SK-N-SH (cell line): Measurements from ENCODE around the gene MAD1L1.

Source experiments
- CHD2 ChIP-seq: fragments of 150-350 bp; IDR thresholded peaks from 2 replicates; pipeline ENCODE4 v1.6.1; 2018; ENCODE audit warnings: low read length; ENCODE audit not compliant: partially characterized antibody
- ELF1 ChIP-seq: IDR thresholded peaks from 2 replicates; pipeline ENCODE4 v1.4.0; 2012
- EZH2phosphoT487 ChIP-seq: fragments of 200-600 bp; sonication (generic); IDR thresholded peaks from 2 replicates; pipeline ENCODE4 v1.6.1; 2017; ENCODE audit warnings: low read depth, mixed run types, mild to moderate bottlenecking, antibody characterized with exemption, moderate library complexity, borderline replicate concordance
- GABPA ChIP-seq: IDR thresholded peaks from 2 replicates; pipeline ENCODE4 v1.4.0; 2012; ENCODE audit warnings: low read depth, mild to moderate bottlenecking
- MXI1 ChIP-seq: IDR thresholded peaks from 2 replicates; pipeline ENCODE4 v1.6.1; 2012; ENCODE audit warnings: mild to moderate bottlenecking, low read depth, low read length, improper control_type of control experiment
- POLR2AphosphoS5 ChIP-seq: IDR thresholded peaks from 2 replicates; pipeline ENCODE4 v1.6.1; 2012; ENCODE audit warnings: low read depth, low read length
- RAD21 ChIP-seq: IDR thresholded peaks from 2 replicates; pipeline ENCODE4 v1.6.1; 2012; ENCODE audit warnings: mild to moderate bottlenecking, low read length
- RFX5 ChIP-seq: IDR thresholded peaks from 2 replicates; pipeline ENCODE4 v1.6.1; 2012; ENCODE audit warnings: mild to moderate bottlenecking, improper control_type of control experiment, low read length
- RXRA ChIP-seq: IDR thresholded peaks from 2 replicates; pipeline ENCODE4 v1.4.0; 2012; ENCODE audit warnings: low read depth, mild to moderate bottlenecking, borderline replicate concordance
- SMC3 ChIP-seq: IDR thresholded peaks from 2 replicates; pipeline ENCODE4 v1.6.1; 2012; ENCODE audit warnings: low read depth, low read length, improper control_type of control experiment
- YY1 ChIP-seq: IDR thresholded peaks from 2 replicates; pipeline ENCODE4 v1.4.0; 2012; ENCODE audit warnings: low read depth, mild to moderate bottlenecking
- TF ChIP-seq, protein P1 (sequence below): fragments of 200-600 bp; sonication (generic); IDR thresholded peaks from 2 replicates; pipeline ENCODE4 v1.6.1; 2017; ENCODE audit warnings: antibody characterized with exemption, mild to moderate bottlenecking, moderate library complexity
- TF ChIP-seq, protein P2 (sequence below): IDR thresholded peaks from 2 replicates; pipeline ENCODE4; 2012
- TF ChIP-seq, protein P3 (sequence below): IDR thresholded peaks from 2 replicates; pipeline ENCODE4 v1.4.0; 2012; ENCODE audit warnings: low read depth

DNA sequence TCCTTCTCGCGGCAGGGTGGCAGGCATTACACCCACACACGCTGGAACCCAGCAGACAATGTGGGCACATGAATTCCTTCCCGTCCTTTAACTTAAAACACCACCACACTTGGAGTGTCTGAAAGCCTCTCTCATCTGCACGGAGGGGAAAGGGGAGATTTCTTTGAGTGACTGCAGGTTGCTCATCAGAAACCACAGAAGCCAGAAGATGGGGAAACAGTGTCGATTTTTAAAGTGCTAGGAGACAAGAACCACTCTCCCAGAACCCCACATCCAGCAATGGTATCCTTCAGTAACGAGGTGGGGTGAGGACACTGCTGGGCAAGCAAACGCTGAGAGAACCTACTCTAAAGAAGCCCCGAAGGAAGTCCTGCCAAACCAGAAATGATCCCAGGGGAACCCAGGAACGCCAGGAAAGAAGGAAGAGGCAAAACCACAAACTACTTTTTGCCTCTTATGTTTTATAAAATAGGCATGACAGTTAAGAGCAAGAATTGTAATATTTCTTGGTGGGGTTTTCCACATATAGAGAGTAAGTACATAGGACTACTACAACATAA is 308.4 kb downstream of the MAD1L1 start:
- TF ChIP-seq CHD2 (no peak), ELF1 (no peak), POLR2AphosphoS5 (no peak), SMC3 (no peak), RAD21 (no peak), GABPA (no peak), RXRA (no peak), EZH2phosphoT487 (no peak), RFX5 (no peak), MXI1 (no peak), YY1 (no peak)
- TF ChIP-seq, protein P1, sequence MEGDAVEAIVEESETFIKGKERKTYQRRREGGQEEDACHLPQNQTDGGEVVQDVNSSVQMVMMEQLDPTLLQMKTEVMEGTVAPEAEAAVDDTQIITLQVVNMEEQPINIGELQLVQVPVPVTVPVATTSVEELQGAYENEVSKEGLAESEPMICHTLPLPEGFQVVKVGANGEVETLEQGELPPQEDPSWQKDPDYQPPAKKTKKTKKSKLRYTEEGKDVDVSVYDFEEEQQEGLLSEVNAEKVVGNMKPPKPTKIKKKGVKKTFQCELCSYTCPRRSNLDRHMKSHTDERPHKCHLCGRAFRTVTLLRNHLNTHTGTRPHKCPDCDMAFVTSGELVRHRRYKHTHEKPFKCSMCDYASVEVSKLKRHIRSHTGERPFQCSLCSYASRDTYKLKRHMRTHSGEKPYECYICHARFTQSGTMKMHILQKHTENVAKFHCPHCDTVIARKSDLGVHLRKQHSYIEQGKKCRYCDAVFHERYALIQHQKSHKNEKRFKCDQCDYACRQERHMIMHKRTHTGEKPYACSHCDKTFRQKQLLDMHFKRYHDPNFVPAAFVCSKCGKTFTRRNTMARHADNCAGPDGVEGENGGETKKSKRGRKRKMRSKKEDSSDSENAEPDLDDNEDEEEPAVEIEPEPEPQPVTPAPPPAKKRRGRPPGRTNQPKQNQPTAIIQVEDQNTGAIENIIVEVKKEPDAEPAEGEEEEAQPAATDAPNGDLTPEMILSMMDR, result no peak
- TF ChIP-seq, protein P2, sequence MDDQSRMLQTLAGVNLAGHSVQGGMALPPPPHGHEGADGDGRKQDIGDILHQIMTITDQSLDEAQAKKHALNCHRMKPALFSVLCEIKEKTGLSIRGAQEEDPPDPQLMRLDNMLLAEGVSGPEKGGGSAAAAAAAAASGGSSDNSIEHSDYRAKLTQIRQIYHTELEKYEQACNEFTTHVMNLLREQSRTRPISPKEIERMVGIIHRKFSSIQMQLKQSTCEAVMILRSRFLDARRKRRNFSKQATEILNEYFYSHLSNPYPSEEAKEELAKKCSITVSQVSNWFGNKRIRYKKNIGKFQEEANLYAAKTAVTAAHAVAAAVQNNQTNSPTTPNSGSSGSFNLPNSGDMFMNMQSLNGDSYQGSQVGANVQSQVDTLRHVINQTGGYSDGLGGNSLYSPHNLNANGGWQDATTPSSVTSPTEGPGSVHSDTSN, result no peak
- TF ChIP-seq, protein P3, sequence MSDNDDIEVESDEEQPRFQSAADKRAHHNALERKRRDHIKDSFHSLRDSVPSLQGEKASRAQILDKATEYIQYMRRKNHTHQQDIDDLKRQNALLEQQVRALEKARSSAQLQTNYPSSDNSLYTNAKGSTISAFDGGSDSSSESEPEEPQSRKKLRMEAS, result no peak
